Kidney capillary endothelial cell (primary cell): Measurements from ENCODE around the gene KCNG2.

Source experiments
- DNase-seq: peaks from one replicate; pipeline ENCODE4 v3.0.0-alpha.2; 2018; ENCODE audit warnings: low spot score

Gene KCNG2

DNA sequence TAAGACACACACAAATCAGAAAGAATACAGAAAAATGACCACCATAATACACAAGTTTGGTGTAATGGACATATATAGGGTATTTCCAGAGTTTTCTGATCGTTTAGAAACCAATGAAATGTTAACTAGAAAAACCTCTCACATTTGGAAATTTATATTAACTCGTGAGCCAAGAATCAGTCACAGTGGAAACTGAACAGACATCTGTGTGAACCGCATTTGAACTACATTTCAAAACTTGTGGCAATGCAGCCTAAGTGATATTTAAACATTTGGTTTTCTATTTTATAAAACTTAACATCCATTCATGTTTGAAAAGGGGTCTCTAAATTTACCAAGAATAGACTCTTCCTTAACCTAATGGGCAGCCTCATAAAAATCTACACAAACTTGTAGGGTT, 29.0 kb upstream of the KCNG2 start:
- no peak for DNase-seq

DNA sequence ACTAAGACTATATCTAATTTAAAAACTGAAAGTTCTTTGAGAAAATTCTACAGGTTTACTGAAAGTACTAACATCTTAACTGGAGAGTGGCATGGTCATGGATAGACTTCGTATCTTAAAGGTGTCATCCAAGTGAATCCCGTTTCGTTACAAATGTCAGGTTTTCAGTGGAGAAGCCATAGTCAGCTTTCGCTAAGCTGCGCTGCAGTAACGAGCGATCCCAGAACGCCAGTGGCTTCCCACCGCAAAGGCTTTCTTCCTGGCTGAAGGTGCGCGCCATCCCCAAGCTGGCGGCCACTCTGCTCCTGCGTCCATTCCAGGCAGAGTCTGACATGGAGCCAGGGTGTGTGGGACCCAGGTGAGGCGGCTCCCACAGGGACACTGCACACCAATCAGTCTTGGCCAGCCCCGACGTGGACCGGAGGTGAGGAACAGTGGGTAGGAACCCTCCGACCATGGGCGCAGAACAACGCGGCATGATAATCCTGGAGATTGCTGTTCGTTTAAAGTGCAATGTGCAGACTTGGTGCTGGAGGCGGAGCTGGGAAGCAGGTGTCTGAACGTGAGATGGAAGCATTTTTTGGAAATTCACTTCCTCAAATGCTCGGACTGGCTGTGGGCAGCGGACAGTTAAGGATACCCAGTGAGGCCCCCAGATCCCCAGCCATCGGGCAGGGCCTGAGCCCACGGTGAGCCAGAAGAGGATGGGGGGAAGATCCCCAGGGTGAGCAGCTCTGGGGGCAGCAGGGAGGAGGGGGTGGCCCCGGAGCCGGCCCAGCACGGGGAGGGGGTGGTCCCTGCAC, 27.8 kb upstream of the KCNG2 start:
- DNase-seq = no peak

- DNase-seq = no peak
Measured at GRCh38 chr18:79770501-79770815, 27.3 kb upstream of the KCNG2 start.

GRCh38 chr18:79770826-79771225, 26.9 kb upstream of the KCNG2 start:
- no peak for DNase-seq

DNA sequence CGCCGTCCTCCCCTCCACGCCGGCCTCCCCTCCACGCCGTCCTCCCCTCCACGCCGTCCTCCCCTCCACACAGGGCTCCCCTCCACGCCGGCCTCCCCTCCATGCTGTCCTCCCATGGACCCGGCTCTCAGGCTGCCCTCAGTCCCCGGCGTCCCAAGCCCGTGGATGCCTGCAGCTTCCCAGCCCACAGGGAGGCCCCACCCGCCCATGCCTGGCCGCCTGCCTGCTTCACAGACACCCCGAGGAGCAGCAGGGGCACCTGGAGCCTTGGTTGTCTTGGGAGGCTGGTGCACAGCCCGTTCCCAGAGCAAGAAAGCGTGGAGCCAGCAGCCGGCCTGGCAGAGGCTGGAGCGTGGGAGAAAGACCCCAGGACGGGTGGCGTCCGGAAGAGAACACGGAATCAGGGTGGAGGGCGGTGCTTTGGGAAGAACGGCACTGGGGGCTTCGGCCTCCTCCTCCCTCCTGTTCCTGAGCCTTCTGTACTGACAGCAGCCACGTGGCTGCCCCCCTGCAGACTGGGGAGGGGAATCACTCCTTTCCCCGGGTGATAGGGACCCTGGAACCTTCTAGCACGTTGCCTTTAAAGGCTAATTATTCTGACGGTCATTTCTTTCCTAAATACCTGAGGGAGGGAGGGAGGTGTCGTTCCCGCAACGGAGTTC, 26.2 kb upstream of the KCNG2 start:
- DNase-seq = no peak

GRCh38 chr18:79772108-79772864, 25.5 kb upstream of the KCNG2 start:
- no peak for DNase-seq

GRCh38 chr18:79772865-79773696, 24.7 kb upstream of the KCNG2 start:
- no peak for DNase-seq

DNA sequence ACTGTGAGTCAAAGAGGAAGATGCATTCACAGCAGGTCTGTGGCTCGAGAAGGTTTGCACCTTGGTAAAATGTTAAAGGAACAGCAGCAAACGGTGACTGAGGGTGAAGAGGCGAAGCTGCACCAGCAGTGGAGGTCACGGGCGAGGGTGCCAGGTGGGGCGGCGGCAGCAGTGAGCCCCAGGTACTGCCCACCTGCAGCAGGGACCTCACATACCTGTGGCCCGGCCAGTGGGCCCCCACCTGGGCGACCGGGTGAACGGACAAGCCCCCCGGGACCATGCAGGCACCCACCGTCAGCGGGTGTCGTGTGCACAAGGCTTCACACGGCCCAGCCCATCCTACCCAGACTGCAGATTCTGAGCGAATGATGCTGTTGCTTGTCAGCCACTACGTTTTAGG, 23.6 kb upstream of the KCNG2 start:
- no peak for DNase-seq

DNA sequence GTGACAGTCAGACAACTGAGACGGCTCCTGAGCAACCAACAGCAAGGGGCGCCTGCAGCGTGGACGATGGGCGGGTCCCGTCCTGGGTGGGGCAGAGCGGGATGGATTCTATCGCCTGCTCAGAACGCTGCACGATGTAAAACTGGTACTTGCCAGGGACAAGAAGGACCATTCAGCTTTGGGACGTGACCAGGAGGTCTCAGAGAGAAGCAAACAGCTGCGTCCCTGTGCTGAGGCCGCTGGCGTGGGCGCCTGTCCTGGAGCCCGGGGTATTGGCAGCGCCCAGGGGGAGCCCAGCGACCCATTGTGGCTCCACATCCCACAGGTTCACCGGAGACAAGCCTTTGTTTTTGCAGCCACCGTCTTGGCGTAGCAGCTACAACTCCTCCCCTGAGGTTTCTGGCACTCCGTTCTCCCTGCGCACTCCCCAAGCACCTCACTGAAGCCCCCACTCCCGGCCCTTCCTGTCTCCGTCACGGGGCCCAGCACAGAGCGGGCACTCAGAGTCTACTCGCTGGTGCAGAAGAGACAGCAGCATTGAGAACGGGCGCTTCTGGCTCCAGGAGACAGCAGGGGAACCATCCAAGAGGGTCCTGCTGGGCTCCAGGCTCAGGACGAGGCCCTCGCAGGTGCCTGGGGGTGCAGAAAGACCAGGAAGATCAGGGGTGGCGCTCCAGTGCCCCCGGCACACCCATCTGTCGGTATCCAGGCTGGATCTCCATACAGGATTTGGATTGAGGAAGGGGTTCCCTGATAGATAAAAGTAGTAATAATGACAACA, 22.1 kb upstream of the KCNG2 start:
- DNase-seq = no peak

DNA sequence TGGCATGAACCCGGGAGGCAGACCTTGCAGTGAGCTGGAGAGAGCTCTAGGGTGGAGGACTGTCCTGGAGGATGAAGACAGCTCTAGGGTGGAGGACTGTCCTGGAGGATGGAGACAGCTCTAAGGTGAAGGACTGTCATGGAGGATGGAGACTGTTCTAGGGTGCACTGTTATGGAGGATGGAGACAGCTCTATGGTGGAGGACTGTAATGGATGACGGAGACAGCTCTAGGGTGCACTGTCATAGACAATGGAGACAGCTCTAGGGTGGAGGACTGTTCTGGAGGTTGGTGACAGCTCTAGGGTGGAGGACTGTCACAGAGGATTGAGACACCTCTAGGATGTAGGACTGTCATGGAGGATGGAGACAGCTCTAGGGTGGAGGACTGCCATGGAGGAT, 21.1 kb upstream of the KCNG2 start:
- no peak for DNase-seq

DNA sequence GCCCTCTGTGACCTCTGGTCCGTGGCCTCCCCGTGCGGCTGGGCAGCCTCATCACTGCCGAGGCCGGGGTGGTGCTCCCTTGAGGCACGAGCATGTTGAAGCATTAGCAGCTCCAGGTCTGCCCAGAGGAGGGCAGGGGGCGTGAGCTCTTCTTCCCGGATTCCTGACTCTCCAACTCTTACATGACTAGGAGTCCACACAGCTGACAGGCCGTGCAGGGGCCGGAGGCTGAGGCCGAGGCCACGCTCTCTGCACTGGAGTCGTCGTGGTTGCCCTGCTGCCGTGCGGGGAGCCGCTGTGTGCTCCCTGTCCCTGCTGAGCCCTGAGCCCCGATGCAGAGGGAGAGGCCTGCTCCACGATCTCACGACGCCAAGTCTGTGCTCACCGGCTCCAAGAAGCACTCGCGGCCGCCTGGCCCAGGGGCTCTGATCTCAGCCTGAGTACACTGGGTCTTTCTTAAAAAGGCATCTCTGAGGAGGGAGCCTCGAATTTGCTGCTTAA, 19.4 kb upstream of the KCNG2 start:
- DNase-seq = no peak

- DNase-seq = no peak
Measured at GRCh38 chr18:79779021-79779699, 18.6 kb upstream of the KCNG2 start.

- DNase-seq = no peak
Measured at GRCh38 chr18:79779700-79780190, 18.0 kb upstream of the KCNG2 start.

- DNase-seq = no peak
Measured at GRCh38 chr18:79780547-79780946, 17.2 kb upstream of the KCNG2 start.

GRCh38 chr18:79781331-79781941, 16.3 kb upstream of the KCNG2 start:
- DNase-seq = no peak

- no peak for DNase-seq
Measured at GRCh38 chr18:79782566-79783308, 15.0 kb upstream of the KCNG2 start.

DNA sequence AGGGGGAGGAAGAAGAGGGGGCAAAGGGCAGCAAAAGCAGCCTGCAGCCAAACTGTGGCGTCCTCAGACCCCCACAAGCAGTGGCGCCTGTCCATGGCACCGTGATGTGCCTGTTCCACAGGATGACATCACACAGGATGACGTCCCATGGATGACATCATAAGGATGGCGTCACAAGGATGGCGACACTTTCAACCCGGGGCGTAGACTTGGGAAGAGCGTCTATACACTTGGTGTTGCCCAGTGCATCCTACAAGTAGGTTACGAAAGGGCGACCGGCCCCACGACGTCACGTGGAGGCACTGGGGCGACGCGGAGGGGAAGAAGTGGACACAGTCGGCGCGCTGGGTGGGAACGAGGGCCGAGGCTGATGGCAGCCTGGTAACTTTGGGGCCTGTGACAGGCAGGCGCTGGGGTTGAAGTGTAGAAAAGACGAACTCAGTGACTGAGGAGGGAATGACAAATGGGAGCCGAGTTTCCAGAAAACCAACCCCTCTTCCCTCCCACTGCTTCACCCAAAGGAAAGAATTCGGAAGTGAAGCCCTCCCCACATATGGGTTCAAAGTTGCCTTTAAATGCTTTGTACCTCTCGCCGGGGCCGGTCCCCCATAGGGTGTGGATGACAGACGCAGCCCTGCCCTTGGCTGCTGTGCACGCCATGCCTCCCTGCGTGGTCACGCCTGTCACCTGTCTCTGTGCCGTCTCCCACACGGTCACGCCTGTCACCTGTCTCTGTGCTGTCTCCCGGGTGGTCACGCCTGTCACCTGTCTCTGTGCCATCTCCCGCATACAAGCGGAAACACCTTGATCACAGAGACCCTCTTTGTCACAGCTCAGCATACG, 13.4 kb upstream of the KCNG2 start:
- DNase-seq = no peak
